DMS53 treated with DMSO at 0.1 percent for 48 hours (cell line): ENCODE results near the gene SARNP.
"Not testable (repeated sequence)": the region's sequence is repeated elsewhere in the genome, so short reads cannot be mapped to it uniquely, and the experiment has no call there.

ENCODE experiments used
- DNase-seq: peaks from one replicate; lab custom pipeline; 2025; ENCODE audit not compliant: unreplicated experiment; lab: John Stamatoyannopoulos, UW

The SARNP gene, protein sequence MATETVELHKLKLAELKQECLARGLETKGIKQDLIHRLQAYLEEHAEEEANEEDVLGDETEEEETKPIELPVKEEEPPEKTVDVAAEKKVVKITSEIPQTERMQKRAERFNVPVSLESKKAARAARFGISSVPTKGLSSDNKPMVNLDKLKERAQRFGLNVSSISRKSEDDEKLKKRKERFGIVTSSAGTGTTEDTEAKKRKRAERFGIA

DNA sequence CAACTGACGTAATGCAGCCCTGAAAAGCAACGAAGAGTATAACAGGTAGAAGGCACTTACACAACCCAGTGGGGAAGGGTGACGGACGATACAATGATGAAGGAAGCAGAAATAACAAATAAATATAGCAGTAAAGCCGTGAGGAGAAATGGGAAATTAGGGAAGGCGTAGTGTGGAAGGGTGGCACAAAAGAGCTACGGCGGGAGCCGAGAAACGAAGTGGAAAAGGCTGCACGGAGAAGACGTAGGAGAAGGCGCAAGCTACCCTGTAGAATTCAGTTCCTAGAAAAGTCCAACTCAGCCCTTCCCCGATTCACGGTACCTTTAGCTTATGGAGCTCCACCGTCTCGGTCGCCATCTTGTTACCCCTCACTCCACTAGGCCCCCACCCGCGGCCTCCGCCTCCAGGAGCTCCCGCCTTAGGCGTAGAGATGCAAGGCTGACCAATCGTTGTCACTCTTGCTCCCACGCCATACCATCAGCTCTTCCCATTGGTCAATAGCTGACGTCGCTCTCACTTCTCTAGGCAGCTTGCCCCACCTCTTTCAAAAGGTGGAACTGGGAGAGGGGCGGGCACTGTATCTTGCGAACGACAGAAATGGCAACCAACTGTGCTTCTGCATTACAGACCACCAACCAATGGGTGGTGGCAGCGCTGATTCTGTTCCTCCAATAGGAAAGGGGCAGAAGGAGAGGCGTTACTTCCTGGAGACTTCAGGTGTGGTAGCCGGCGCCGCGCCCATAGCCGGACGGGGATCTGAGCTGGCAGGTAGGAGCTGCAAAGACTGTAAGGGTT, at the start of gene SARNP, which contains the start of gene ORMDL2:
Gene SARNP, minus strand, starts transcription at position 380 of the 795 bp plus-strand sequence. Its CDS starts 23 bp downstream, at position 357.
Gene ORMDL2, plus strand, starts transcription at position 697 of the 795 bp plus-strand sequence. CDS start 959 bp downstream, outside the sequence.
- peak; percentile 99 for DNase-seq

- not testable (repeated sequence) for DNase-seq
These were observed 49.0 kb upstream of the SARNP start for GRCh38 chr12:55866454-55867004.

GRCh38 chr12:55865327-55865726, 47.8 kb upstream of the SARNP start:
- DNase-seq = no peak

- DNase-seq = not testable (repeated sequence)
These were observed 45.4 kb upstream of the SARNP start for GRCh38 chr12:55862931-55863330.

DNA sequence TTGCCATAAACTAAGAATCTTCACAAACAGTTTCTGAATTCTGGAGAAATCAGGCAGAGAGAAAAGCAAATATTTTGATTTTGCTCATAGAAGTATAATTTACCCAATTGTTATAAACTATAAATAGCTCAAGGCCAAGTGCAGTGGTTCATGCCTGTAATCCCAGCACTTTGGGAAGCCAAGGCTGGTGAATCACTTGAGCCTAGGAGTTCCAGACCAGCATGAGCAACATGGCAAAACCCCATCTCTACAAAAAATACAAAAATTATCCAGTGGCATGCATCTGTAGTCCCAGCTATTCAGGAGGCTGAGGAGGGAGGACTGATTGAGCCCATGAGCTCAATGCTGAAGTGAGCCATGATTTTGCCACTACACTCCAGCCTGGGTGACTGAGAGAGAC, 44.8 kb upstream of the SARNP start:
- DNase-seq = no peak

GRCh38 chr12:55861871-55862270, 44.3 kb upstream of the SARNP start:
- no peak for DNase-seq

DNA sequence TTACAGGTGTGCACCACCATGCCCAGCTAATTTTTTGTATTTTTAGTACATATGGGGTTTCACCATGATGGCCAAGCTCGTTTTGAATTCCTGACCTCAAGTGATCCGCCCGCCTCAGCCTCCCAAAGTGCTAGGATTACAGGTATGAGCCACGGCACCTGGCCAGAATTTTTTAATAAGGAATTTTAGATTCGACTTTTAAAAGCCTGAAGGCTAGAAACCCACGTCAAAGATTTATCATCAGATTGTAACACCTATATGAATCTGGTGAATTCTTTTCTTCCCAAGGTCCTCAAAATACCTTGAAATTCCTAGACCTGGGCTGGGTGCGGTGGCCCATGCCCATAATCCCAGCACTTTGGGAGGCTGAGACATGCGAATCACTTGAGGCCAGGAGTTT, 43.9 kb upstream of the SARNP start:
- DNase-seq = no peak

DNA sequence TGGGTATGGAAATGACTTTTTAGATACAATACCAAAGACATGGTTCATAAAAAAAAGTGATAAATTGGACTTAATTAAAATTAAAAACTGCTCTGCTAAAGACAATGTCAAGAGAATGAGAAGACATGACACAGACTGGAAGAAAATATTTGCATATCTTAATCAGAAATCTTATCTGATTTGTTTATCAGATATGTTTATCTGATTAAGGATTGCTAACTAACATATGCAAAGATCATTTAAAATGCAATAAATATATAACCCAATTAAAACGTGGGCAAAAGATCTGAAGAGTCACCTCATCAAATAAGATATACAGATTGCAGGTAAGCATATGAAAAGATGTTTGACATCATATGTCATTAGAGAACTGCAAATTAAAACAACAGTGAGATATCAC, 35.2 kb upstream of the SARNP start:
- DNase-seq = no peak

- DNase-seq = no peak
These were observed 33.4 kb upstream of the SARNP start for GRCh38 chr12:55850893-55851292.

GRCh38 chr12:55850401-55850800, 32.9 kb upstream of the SARNP start:
- DNase-seq = no peak

DNA sequence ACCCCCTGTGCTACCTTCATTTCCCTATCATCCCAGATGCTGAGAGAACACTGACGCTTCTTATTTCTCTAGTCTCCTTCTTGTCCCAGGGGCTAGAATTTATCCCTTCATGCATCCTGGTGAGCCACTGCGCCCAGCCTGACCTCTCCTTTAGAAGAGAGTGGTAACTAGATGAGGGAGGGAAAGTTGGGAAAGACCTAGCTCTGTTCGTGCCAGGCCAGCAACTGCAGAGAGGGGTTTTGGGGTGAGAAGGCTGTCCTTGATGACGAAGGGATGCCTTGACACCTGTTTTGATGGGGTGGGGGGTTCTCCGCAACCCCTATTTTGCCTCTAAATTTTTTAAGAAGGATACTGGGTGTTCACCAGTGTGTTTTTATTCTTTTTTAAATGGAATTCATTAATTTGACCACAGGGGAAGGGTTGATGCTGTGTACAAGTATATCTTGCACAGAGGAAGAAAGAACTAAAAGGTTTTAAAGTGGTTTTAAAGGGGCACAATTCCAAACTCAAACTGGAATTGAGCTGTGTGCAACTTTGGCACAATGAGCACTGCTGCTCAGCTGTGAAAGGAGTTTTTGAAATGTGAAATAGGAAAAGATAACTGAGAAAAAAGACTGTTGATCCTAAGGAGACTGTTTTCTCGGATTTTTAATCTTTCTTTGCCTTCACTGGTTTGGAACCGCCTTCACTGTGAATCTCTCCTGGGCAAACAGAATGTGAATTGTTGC, 32.3 kb upstream of the SARNP start:
- no peak for DNase-seq

DNA sequence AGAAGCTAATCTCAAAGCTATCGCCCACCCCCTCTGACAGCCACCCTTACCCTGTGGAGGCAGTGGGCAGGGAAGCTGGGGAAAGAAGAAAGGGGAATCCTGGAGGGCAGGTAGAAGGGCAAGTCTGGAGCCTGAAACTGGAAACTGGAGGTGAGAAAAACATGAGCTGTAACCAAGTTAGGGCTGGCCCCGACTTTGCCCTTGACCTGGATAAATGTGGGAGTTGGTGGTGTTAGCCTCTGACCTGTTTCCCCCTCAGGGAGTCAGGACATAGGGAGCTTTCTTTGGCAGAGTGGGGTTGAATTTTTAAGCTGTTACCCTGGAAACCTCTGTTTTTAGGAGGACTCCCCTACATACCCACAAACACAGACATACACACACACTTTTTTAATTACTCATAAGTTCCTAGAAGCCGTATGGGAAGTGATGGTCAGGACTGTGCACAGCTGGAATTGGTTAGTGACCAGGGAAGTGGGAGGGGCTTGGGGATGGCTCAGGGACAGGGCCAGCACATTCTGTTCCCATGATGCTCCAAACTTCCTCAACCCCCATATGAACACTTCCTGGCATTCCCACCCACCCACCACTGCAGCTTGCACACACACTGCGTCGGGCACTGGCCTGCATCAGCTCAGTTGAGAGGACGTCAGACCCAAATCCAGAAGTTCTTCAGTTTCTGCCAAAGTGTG, 30.2 kb upstream of the SARNP start:
- DNase-seq = no peak

DNA sequence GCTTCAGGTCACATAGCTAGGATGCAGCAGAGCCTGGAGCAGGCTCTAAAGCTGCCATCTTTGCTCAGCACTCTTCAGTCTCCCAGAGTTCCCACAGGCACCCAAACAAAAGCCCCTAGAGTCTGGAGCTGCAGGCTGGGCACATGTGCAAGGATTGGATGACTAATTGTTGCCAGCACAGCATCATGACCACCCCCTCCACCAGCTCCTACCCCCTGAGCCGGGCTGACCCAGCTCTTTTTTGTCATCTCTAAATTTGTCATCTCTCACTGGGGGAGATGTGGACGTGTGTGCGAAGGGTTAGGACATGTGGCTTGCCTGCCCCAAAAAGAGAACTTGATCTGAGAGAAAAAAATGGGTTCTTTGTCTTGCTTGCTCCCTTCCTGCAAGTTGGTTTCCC, 29.5 kb upstream of the SARNP start:
- DNase-seq = no peak

DNA sequence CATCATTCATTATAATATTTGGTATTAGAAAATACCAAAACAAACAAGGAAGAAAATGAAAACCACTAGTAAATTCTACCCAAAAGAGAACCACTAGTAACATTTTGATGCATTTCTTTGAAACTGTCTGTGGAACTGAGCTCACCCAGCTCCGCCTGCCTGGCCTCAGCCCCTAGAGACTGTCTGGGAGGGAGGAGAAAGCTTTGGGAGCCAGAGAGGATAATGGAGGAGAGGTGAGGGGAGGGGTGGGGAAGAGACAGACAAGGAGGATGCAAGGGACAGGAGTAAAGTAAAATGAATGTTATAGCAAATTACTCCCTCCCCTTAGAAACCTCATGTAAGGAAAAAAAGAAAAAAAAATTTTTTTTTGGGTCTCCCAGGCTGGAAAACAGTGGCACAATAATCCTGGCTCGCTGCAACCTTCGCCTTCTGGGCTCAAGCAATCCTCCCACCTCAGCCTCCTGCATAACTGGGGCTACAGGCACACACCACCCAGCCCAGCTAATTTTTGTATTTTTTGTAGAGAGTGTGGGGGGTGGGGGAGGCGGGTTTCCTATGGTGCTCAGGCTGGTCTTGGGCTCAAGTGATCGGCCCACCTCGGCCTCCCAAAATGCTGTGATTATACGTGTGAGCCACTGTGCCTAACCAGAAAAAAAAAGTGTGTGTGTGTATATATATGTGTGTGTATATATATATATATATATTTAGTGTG, 28.4 kb upstream of the SARNP start:
- no peak for DNase-seq

DNA sequence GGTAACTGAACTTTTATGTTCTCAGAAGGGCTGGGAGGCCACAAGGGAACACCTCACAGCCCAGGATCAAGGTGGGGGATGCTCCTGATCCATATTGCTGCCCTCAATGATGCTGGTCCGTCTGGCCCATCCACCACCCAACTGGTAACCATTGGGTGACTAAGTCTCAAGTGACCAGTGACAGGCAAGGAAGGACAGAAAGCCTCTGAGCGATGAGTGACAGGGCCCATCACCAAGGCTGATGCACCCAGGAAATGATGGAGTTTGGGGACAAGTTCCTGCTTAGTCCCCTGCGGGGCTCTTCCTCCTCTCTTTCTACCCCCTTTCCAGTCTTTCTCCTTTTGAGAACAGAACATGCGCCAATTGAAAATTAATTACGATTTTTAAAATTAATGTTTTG, 27.8 kb upstream of the SARNP start:
- DNase-seq = no peak

DNA sequence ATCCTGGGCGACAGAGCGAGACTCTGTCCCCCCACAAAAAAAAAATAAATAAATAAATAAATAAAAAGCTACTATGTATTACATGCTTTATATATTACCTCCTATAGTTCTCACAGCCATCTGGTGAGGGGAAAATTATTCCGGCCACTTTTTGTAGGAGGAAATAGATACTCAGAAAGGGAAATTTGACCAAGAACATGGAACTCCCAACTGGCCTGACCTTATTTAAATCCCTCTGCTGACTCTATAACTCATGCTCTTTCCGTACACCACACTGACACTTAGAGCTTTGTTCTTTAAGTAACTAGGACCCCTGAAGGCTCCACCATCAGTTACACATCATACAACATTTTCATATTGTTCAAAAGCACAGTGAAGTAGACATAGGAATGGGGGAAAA, 27.4 kb upstream of the SARNP start:
- no peak for DNase-seq

DNA sequence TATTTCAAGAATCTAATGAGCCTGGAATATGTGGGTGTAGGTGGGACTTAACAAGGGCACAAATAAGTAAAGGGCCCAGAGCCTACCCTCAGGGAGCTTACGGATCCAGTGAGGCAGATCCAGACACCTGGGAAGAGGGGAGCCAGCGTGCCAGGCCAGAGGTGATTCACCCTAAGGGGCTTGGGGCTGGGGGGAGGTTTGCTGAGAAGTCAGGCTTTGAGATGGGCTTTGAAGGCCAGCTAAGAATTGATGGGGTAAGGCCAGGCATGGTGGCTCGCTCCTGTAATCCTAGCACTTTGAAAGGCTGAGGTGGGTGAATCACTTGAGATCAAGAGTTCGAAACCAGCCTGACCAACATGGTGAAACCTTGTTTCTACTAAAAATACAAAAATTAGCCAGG, 25.9 kb upstream of the SARNP start:
- DNase-seq = no peak

DNA sequence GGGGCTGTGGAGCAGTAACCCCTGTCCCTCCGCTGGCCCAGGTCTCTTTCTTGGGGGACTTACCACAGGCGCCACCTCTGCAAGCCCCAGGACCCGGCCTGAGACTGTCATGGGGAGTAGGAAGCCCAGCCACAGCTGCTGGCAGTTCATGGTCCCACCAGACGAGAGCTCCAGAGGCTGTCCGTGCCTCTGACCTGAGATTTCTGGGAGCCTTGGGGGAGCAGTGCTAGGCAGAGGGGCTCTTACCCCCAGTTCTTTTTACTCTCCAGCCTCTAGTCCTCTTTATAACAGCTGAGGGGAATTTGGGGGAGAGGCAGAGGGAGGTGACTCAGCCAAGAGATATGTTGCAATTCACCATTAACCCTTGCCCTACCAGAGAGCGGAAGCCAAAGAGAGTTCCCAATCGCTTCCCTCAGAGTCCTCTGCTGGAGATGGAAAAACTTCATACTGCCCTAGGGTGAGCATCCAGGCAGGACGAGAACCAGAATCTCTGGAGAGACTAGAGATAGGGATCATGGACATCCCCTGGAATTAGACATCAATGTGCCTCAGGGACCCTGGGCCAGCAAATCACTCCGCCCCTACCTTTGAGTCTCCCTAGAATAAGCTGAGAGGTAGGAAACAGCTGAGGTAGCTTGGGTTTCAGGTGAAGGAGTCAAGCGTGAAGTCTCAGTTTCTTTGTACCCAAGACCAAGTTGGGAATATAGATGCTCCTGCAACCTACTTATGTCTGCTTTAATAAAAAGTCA, 25.3 kb upstream of the SARNP start, which contains the start of gene MMP19:
Gene MMP19, minus strand, starts transcription at position 256 of the 749 bp plus-strand sequence. Its CDS starts 106 bp downstream, at position 150.
- no peak for DNase-seq

GRCh38 chr12:55840581-55841351, 23.2 kb upstream of the SARNP start:
- no peak for DNase-seq
